Activated CD4-positive, alpha-beta T cell treated with anti-CD3 and anti-CD28 coated beads for 1 hour (primary cell): ENCODE results near the gene IFT57.
"Not testable (repeated sequence)": the region's sequence is repeated elsewhere in the genome, so short reads cannot be mapped to it uniquely, and the experiment has no call there.

Experiments
- DNase-seq: peaks from one replicate; pipeline ENCODE4 v3.0.0-alpha.2; 2020

Gene IFT57

DNA sequence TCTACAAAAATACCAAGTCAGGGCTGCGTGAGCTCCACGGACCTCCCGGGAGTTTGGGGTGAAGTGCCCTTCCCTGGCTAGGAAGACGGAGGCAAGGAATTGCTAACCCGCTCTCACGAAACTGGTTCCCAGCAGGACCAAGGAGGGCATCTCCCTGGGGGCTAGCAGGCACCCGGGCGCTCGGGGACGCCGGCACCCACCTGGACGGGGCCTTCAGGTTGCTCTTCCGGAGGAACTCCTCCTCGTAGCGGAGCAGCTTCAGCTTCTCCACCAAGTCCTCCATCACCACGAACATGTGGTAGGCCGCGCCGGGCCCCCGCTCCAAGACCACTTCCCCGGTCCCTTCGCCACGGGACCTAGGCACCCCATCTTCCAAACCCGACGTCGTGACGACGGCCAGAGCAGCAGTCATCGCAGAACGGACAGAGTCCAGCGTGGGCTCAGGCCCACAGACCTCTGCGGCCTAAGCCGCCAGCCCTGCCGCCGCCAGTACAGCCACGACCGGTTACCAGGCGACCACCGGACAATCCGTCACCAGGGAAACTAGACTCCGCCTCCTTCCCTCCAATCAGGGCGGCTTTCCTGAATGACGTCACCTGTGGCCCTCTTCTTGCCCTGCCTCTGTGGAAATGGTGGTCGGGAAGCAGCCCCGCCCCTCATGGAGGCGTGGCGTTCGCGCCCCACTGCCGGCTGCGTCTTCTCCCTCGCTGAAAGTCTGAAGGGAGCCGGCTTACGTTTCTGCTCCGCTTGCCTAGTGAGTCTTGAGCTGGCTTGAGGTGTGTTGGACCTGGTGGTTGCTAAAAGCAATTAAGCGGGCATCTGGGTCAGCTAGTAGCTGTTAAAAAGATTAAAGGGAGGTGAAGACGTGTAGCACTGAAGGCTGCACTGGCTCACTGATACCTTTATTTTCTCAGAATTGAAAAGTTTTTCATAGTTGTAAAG, at the start of gene IFT57:
TSS of gene IFT57 (minus strand) at position 514 of the 942 bp plus-strand sequence. CDS start at position 412, 102 bp downstream.
- DNase-seq = peak; percentile 91

DNA sequence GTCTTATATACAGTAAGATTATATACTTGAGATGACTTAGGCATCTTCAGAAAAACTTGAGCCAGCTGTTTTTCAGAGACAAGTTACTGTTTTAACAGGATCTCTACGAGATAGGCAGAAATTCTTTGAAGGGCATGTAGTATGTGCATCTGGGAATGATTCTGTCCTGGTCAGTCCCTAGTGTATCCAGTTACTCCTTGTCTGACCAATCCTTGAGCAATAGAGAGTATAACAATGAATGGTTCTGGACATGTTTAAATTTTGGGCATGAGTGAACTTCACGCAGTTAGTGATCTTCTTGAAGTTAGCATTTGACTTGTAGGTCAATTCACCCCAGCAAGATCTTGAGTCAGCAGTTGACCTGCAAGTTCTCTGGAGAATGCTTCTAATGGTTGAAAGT, 49.4 kb upstream of the IFT57 start:
- no peak for DNase-seq

GRCh38 chr3:108268235-108268634, 46.0 kb upstream of the IFT57 start:
- DNase-seq = not testable (repeated sequence)

- not testable (repeated sequence) for DNase-seq
Measured at GRCh38 chr3:108264534-108265298, 42.5 kb upstream of the IFT57 start.

- DNase-seq = no peak
Measured at GRCh38 chr3:108255131-108255530, 32.9 kb upstream of the IFT57 start.

- DNase-seq = no peak
Measured at GRCh38 chr3:108251844-108252243, 29.6 kb upstream of the IFT57 start.

DNA sequence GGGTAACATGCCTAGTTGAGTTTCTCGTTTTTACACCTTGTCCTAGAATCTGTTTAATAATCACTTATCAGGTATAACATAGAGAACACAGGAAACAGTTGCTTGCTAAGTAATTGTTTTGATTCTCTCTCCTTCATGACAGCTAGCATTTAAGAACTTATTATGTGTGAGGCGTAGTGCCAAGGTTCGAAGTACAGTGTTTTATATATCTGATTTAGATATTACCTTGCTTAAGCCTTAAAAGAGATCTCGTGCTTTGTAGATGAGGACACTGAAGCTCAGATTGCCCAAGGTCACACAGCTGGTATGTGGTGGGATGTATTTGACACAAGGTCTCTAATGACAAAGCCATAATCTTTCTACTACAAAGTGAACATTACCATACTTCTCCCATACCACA, 29.0 kb upstream of the IFT57 start:
- DNase-seq = no peak

DNA sequence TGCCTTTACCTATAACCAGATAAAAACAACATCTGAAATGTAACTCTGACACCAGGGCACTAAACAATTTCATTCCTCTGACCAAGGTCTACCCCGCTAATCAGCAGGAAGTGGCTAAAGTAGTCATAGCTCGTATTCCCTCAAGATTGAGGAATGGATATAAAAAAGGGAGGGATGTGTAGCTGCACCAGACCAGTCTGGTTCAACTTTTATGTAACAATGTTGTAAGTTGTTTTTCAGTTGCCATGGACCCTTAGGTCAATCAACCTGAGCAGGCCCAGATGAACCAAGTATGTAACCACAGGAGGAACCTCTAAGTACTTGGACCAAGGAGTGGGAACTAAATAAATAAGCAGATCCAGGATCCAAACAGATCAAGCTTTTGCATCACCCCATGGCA, 28.4 kb upstream of the IFT57 start:
- no peak for DNase-seq

DNA sequence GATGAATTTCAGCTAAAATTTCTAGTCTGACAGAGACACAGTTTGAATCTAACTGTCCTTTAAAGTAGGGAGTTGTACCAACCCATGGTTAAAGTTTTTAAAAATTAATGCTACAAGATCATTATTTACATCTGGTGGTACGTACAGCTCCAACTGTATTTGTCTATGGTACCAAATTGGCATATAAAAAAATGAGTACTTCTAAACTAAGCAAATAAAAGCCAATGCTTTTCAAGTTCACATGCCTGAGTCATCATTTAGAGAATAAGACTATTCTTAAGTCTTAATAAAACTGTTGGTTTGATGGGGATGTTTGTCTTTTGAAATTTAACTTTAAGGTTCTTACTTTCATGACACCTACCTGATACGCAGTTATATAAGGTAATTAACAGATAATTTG, 21.0 kb upstream of the IFT57 start:
- DNase-seq = no peak

- DNase-seq = no peak
Measured at GRCh38 chr3:108242776-108243175, 20.6 kb upstream of the IFT57 start.

DNA sequence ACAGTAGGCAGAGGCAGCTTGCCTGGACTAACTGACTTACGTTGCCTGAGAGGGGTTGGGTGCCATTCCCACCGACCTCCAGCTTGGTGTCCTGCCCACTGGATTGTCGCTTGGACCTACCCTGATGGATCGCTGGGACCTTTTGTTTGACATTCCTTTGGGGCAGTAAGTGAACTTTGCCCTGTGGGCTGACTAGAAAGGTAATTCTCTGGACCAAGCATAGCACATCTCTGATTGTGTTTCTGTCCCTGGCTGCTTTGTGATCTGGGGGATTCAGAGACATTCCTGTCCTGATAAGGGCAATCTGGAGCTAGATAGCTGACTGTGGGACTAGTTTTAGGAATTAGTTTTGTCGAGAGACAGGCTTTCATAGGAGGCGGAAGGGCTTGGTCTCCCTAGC, 19.5 kb upstream of the IFT57 start:
- DNase-seq = no peak

- DNase-seq = no peak
Measured at GRCh38 chr3:108241146-108241545, 18.9 kb upstream of the IFT57 start.

DNA sequence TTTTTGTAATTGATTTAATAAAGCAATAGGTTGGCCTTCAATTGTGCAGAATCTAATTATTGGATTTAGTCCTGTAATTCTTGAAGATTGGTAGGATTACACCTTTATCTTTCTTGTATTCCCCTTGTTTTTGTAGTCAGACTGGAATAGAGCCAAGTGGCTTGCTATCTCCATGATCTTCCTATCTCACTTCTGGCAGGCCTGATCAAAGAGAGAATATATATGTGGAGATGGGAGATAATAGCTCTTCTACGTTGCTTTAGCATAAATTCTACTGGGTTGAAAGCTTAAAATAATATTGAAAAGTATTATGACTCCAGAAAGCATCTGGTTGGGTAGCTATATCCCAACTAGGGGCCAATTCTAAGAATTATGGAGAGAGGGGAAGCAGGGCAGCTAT, 16.9 kb upstream of the IFT57 start:
- no peak for DNase-seq

DNA sequence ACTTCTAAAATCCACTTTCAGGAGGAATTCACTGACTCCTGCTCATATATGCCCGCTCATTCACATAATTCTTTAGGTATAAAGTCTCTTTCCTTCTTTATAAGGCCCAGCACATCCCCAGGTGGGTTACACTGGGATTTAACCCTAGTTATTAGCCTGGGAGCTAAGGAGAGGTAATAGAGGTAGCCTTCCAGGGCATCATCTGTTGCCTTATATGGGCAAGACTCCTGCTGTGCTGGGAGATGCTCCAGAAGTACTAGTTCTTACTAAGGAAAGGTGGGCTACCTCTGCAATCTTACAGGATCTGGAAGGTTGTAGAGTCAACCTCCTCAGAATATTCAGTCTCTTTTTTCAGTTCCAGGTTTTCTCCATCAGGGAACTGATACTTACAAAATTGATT, 13.1 kb upstream of the IFT57 start:
- DNase-seq = no peak

DNA sequence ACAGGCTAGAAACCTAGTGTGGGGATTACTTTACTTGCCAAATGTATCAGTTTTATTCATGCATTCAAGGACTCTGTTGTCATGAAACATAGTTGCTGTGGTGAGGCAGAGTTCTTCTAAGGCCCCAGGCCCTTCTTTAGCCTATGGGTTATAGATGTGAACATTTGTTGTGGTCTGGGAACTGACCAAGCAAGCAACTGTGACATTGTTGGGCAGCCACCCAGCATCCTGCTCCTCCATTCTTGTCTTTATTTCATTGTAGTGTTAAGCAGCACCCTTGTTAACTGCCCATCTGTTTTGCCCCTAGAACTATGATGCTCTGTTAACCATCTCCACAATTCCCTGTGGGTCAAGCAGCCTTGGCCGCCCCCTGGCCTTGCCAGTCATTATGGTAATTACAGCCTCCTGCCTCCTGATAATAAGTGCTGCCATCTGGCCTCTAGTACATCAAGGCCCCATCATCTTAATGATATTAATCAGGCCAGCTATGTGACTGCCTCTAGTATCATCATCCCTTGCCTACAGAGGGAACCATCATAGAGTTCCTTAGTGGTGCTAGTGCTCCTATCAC, 12.2 kb upstream of the IFT57 start:
- DNase-seq = no peak

GRCh38 chr3:108228286-108228685, 6.1 kb upstream of the IFT57 start:
- DNase-seq = no peak

GRCh38 chr3:108227131-108227530, 4.9 kb upstream of the IFT57 start:
- no peak for DNase-seq

GRCh38 chr3:108225221-108225620, 3.0 kb upstream of the IFT57 start:
- DNase-seq = no peak

DNA sequence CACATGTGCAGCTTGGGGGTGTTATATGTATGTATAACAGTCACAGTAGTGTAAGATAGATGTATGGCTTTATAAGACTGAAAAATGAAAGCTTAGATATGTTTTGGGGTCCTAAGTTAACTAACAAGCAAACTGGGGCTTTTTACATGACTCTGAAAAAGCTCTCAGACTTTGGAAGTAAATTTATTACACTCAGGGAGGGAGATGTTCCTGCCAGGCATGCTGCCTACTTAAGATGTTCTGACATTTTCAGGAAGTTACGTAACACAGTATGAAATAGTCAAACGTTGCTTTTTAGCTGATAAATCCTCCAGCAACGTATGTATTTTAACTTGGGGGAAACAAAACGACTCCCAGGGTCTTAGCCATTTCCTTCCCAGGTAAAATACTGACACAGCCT, 1.7 kb upstream of the IFT57 start:
- DNase-seq = no peak

DNA sequence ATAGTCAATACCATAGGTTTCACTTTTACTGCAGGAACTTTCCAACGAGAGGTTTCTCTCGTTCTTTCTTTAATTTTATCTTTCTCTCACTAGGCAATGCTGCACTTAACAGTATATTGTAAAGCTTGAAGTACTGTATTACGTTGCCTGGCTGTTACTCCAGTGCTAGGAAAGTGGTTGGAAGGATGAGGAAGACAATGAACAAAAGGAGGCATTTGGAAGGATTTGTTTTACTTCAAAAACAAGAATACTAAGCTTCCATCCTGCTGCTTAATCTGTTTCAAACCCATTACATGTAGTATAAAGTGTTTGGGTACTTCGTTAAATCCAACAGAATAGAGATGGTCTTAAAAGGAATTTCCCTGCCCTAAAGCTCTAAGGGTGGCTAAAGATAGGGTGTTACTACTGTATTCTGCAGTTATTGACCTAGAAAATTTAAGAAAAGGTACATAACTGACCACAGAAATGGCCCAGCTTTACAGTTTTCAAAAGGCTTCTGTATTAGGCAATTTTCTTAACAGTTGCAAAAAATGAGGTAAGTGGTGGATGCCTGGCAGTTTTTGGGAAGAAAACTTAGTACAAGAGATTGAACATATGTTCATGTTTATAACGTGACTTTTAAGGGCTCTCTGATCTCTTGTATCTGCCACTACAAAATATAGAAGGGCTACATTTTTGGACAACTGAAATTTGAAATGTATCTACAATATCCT, 785 bp upstream of the IFT57 start:
- no peak for DNase-seq

DNA sequence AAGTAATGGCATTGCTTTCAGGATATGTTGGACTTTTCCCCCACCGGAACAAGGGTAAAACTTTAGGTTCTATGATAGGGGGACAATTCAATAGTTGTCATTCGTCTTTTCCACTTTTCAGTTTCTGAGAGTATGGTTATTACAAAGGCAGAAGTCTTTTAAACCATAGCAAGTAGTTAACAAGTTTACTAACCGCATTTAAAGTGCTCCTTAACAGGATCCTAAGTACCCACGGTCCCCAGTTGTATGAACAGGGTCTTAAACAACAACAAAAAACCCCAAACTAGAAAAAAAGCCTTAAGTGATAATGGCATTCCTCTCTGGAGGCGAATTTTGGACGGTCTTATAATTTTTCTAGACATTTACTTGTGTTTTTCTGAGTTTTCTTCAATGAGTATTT, 831 bp downstream of the IFT57 start:
- no peak for DNase-seq

DNA sequence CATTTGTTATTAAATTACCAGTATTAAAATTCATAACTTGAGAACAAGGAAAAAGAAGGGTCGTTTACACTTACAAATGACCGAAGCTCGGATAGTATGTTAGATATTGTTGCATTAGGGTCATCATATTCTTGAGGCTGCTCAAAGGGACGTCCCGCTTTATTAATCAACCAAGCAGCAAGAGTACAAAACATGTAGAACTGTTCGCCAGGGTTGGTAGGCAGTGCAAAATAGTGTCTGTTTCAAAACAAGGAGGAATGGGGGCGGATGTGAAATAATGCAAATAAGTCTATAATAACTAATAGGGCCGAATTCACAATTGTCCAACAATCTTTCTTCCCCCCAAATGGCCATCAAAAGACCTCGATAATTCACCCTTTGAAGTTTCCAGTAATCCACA, 2.9 kb downstream of the IFT57 start:
- DNase-seq = no peak

DNA sequence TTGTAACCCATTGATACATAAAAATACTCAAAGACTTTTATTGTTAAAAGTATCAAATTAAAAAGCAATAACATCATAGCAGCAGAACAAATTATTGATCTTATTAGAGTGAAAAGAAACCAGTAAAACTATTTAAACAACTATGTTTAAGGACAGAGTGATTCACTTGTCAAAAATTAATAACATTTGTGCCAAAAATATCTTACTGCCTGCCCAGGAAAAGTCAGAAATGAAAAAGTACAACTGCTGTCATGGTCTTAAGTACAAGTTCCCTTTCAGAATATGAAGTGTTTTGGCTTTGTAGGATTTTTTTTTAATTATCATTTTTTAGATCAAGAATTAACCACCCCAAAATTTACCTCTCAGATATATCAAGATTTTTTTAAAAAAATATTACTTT, 3.4 kb downstream of the IFT57 start:
- DNase-seq = no peak
